HG03066 (cell line): ENCODE measurements around the gene ATP1A3.
"Not testable (repeated sequence)": the region's sequence is repeated elsewhere in the genome, so short reads cannot be mapped to it uniquely, and the experiment has no call there.

Experiments used
- ATAC-seq: cut with Tn5 transposase; IDR thresholded peaks from one replicate; pipeline ENCODE4 v1.9.1; 2021; ENCODE audit warnings: low read depth; ENCODE audit not compliant: unreplicated experiment

Gene ATP1A3

GRCh38 chr19:41993612-41994483, at the start of gene ATP1A3:
Gene ATP1A3, minus strand, starts transcription at chr19:41994230. Its CDS starts 154 bp downstream, at chr19:41994076.
- ATAC-seq: no peak

DNA sequence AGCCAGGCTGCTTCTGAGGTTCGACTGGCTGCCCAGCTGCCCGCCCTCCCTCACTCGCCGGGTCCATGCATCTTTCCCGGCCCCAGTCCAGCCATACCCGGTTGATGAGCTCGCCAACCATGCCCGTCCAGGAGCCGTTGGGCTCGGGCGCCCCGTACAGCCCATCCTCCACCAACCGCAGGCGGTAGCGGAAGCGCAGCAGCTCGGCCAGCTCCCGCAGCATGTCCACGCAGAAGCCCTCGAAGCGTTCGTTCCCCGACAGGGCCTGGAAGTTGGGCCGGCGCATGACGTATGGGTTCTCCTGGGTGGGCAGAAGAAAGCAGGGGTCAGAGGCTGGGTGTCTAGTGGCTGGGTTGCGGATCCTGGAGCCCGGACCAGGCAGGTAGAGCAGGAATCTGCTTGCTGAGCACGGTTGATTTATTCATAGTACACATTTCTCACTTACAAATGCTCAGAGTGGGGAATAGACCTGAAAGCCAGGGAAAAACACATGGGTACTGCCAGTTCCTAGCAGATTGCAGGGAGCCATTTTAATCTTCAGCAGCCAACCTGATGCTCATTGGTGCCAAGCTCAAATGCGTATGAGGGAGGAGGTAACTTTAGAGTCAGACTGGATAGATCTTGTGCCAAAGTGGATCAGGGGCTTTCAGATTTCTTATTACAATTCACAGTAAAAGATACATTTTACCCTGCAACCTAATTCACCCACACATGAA, 48.6 kb upstream of the ATP1A3 start:
- no peak for ATAC-seq

GRCh38 chr19:42040491-42040890, 46.5 kb upstream of the ATP1A3 start:
- ATAC-seq: not testable (repeated sequence)

DNA sequence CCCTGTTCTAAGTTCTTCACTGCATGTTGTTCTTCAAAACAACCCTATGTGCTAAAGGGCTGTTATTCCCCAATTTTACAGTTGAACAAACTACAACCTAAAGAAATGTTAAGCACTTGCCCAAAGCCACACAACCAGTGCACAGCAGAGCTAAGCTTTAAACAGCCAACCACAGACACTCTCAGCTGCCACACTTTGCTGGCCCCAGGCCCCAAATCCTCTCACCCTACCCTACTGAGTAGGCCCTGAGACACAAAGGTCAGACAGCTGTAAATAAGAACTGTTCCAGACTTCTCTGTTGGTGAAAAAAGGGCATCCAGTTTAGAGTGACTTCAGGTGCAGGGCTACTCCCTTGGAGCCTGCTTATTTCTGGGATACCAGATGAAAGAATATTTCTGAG, 46.0 kb upstream of the ATP1A3 start:
- ATAC-seq: no peak

DNA sequence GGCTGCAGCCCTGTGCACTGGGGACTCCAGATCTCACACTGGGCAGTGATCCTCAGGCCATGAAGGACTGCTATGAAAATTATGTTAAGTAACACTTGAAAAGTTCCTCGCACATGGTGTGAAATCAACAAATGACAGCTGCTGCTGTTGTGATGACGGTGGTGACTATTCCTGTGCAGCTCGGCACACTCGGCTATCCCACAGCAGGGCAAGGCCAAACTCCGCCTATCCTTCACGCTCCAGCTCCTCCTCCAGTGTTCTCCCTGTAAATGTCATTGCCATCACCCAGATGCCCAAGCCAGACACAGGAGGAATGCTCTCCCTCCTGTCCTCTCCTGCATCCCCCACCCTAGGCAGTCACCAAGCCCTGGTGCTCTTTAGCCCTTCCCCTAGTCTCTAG, 44.6 kb upstream of the ATP1A3 start:
- no peak for ATAC-seq

- no peak for ATAC-seq
Observed at GRCh38 chr19:42037649-42038048, 43.6 kb upstream of the ATP1A3 start.

GRCh38 chr19:42034640-42035391, 40.8 kb upstream of the ATP1A3 start:
- ATAC-seq: not testable (repeated sequence)

- ATAC-seq: no peak
Observed at GRCh38 chr19:42033413-42033812, 39.4 kb upstream of the ATP1A3 start.

DNA sequence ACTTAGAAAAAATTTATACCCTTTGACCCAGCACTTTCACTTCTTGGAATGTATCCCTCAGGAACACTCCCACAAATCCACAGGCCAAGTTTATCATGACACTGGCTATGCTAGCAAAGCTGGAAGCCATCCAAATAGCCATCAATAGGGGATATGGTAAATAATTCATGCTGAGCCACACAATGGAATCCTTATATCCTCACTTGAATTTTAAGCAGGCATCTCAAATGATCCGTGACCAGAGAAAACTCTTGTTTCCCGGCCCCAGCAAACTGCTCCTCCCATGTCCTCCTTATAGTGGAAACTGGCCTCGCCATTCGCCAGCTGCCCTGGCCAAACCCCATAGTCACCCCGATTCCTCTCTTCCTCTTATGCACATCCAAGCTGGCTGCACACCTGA, 38.4 kb upstream of the ATP1A3 start:
- no peak for ATAC-seq

- no peak for ATAC-seq
Observed at GRCh38 chr19:42030645-42031440, 36.8 kb upstream of the ATP1A3 start.

DNA sequence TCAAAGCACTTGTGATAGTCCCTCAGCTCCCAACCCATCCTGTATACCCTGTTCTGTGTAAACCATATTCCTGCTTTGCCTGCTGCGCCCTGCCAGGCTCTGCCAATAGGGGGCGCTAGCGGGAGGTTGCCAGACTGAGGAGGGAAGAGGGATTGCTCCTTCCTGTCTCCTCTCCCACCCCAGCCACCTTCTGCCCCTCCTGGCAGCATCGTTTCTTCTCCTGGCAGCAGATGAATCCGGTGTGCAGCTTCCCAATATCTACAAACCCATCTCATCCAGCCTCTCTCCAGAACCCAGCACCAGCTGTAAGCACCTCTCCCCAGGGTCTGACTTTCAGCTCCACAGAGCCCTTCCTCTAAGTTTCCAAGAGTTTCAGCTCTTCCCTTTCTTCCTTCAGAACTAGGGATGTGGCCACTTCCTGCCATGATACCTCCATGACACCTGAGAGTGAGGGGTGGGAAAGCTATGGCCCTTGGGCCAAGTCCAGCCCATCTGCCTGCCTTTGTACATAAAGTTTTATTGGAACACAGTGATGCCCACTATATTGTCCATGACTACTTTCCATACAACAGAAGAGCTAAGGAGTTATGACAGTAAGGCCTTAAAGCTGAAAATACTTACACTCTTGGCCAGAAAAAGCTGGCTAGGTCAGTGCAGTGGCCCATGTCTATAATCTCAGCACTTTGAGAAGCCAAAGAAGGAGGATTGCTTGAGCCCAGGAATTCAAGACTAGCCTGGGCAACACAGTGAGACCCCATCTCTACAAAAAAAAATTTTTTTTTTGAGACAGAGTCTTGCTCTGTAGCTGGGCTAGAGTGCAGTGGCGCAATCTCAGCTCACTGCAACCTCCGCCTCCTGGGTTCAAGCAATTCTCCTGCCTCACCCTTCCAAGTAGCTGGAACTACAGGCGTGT, 34.5 kb upstream of the ATP1A3 start:
- no peak for ATAC-seq

DNA sequence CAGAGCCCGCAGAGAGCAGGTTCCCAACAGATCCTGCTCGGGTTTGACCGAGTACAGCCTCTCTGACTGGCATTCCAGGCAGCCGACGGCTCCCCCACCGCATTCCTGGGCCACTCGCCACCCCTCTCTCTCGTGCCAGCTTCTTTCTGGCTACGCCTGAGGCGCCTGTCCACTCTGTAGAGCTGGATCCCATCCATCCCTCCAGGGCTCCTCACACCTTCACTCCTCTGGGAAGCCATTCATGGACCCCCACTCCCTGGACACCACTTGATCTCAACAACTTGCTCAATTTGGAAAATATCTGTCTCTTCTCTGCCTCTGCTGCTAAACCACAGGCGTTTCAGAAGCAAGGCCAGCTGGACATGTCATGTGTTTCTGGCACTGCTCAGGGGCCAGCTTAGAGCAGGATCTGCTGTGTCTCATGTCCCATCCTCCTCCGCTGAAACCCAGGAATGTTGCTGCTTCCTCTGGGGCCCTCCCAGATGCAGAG, 30.6 kb upstream of the ATP1A3 start:
- no peak for ATAC-seq

GRCh38 chr19:42023943-42024260, 29.9 kb upstream of the ATP1A3 start:
- ATAC-seq: no peak

- ATAC-seq: no peak
Observed at GRCh38 chr19:42023121-42023942, 29.3 kb upstream of the ATP1A3 start.

- ATAC-seq: no peak
Observed at GRCh38 chr19:42022616-42023015, 28.6 kb upstream of the ATP1A3 start.

DNA sequence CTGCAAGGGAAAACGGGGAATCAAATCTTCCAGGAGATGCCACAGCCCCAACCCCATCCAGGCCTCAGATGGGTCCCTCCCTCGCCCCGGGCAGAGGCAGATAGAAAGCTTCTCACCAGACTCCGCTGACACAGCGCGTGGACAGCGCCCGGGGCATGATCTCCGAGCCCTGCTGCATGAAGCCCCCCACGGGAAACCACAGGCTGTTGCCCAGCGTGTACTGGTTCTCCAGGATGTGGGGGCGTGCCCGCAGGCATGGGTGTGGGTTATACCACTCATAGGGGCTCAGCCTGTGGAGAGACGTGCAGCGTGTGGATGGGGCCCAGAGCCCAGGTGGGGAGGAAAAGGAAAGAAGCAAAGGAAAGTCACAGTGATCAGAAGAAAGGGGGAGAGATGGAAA, 27.2 kb upstream of the ATP1A3 start:
- ATAC-seq: no peak

DNA sequence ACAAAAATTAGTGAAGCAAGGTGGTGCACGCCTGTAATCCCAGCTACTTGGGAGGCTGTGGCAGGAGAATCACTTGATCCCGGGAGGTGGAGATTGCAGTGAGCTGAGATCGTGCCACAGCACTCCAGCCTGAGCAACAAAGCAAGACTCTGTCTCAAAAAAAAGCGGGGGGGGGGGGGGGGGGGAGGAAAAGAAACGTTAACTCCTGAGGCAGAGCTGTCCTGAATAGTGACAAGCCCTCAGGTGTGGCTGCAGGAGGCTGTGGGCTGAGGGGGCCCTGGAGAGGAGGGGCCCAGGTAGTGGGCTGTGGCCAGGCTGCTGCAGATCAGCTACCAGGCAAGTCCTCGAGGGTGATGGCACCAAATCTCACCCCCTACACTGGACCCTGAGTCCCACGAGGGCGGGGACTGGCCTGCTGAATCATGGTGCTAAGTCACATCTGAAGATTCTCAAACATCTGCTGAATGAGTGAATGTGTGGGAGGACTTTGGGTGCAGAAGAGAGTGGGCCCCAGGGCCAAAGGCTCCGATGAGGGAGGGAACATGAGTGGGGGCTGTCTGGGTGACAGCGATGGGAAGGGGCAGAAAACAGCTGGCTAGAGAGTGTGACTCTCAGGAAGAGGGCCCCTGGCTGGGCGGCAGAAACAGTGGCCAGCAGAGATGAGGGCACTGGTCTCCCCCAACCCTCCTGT, 24.6 kb upstream of the ATP1A3 start:
- ATAC-seq: no peak

DNA sequence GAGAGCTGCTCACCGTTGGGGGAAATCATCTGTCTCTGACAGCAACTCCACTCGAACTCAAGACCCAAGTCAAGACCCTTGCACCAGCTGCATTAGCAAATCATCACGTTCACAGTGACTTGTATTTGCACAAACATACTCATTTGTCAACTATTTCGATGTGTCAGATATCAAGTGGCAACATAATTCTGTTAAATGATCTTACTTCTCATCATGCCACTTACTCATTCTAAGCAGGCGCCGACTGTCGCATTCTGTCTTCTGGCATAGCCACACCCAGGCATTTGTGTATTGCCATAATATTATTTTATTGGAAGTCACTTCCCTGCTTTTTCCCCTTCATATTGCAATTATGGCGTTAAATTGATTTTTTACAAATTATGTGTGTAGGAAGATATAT, 23.0 kb upstream of the ATP1A3 start:
- ATAC-seq: no peak
